ENCODE data around the gene SHISA2.

SHISA2 gene

GRCh38 chr13:26050568-26051230 lies 1.1 kb downstream of the SHISA2 start:
- DNase-seq = peak; percentile 88

GRCh38 chr13:26048741-26049140 lies 3.1 kb downstream of the SHISA2 start:
- peak; percentile 28 for DNase-seq

- no peak for DNase-seq
Observed at GRCh38 chr13:26047040-26047439, 4.8 kb downstream of the SHISA2 start.

- no peak for DNase-seq
Observed at GRCh38 chr13:26046639-26047038, 5.2 kb downstream of the SHISA2 start.

- no peak for DNase-seq
Observed at GRCh38 chr13:26045142-26045541, 6.7 kb downstream of the SHISA2 start.

GRCh38 chr13:26042785-26043184 lies 9.0 kb downstream of the SHISA2 start:
- DNase-seq = no peak

GRCh38 chr13:26041444-26041843 lies 10.4 kb downstream of the SHISA2 start:
- no peak for DNase-seq

- DNase-seq = no peak
Observed at GRCh38 chr13:26038931-26039475, 12.8 kb downstream of the SHISA2 start.

GRCh38 chr13:26037302-26037701 lies 14.5 kb downstream of the SHISA2 start:
- DNase-seq = no peak

GRCh38 chr13:26036383-26036782 lies 15.4 kb downstream of the SHISA2 start:
- no peak for DNase-seq

GRCh38 chr13:26034018-26034417 lies 17.8 kb downstream of the SHISA2 start:
- no peak for DNase-seq

- no peak for DNase-seq
Observed at GRCh38 chr13:26030331-26030730, 21.5 kb downstream of the SHISA2 start.

- no peak for DNase-seq
Observed at GRCh38 chr13:26029581-26030136, 22.2 kb downstream of the SHISA2 start.

GRCh38 chr13:26026211-26026610 lies 25.6 kb downstream of the SHISA2 start:
- no peak for DNase-seq

GRCh38 chr13:26025771-26026170 lies 26.0 kb downstream of the SHISA2 start:
- DNase-seq = no peak

GRCh38 chr13:26025196-26025595 lies 26.6 kb downstream of the SHISA2 start:
- DNase-seq = no peak

- DNase-seq = peak; percentile 54
Observed at GRCh38 chr13:26024558-26024957, 27.3 kb downstream of the SHISA2 start.

GRCh38 chr13:26022538-26023292 lies 29.1 kb downstream of the SHISA2 start:
- peak; percentile 71 for DNase-seq

GRCh38 chr13:26021956-26022355 lies 29.9 kb downstream of the SHISA2 start:
- no peak for DNase-seq

GRCh38 chr13:26021516-26021915 lies 30.3 kb downstream of the SHISA2 start:
- no peak for DNase-seq

GRCh38 chr13:26020891-26021290 lies 30.9 kb downstream of the SHISA2 start:
- DNase-seq = no peak

GRCh38 chr13:26019881-26020870 lies 31.6 kb downstream of the SHISA2 start:
- DNase-seq = peak; percentile 66

Measured in right kidney (tissue), 1 donor.